ENCODE data around the gene SLC15A4. TPM values are rescaled to one million over a fixed set of nuclear protein-coding genes. Genes with fewer than 3 reads are reported as not detected.

The SLC15A4 gene
- polyA plus RNA-seq, 3 donors = 5.4 to 46.6 (median 14.8) TPM

DNA sequence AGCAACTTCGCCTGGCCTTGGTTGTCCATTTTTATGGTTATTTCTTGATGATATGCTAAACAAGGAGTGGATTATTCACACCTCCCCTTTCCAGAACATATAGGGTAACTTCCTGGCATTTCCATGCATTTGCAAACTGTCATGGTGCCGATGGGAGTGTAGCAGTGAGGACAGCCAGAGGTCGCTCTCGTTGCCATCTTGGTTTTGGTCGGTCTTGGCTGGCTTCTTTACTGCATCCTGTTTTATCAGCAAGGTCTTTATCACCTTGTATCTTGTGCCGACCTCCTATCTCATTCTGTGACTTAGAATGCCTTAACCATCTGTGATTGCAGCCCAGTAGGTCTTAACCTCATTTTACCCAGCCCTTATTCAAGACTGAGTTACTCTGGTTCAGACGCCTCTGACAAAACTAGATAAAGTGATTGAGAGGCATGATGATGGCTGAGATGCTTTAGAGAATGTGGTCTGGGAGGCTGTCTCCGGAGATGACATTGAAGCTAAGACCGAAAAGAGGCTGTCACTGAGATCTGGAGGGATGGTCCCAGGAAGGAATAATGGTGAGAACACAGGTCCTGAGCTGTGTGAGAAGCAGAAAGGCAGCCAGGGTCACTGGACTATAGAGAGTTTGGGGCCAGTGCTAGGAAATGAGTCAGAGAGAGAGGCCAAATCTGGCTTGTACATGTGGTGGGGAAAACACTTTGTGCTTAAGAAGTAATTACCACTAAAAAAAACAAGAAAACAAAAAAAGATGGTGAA is 32.5 kb upstream of the SLC15A4 start:
- peaks cover 73% of the 10 kb centered on the region for H3K4me1 Mint-ChIP-seq
- WGBS (ENCODE audit: insufficient coverage) = 100% methylated on average over 5 of the region's 9 CpGs
- peak overlapping the region; percentile 41 for H3K9ac ChIP-seq (ENCODE audit: insufficient read depth, low read length, poor library complexity, severe bottlenecking)
- peaks cover 1 to 5% (median 3%) of the 10 kb centered on the region in 3 donors for H3K27me3 Mint-ChIP-seq (ENCODE audit: low read depth in 3 of 3)
- peaks cover 32 to 46% of the 10 kb centered on the region in 2 donors for H3K36me3 Mint-ChIP-seq
- H3K4me1 ChIP-seq (ENCODE audit: control insufficient read depth in 1 of 2, insufficient read depth in 2 of 2, low read length in 2 of 2) = peaks cover 55 to 56% of the 10 kb centered on the region in 2 donors
- DNase-seq = peak; percentile 39 to 71 (median 40)
- peaks cover 17% of the 10 kb centered on the region for H4K20me1 ChIP-seq (ENCODE audit: insufficient read depth, low read length)
- no peaks in the 10 kb centered on the region for H3K27me3 ChIP-seq (ENCODE audit: control insufficient read depth in 2 of 2, insufficient read depth in 2 of 2, low read length in 2 of 2)
- peaks cover 81% of the 10 kb centered on the region for H3K79me2 ChIP-seq (ENCODE audit: insufficient read depth, low read length)
- peak overlapping the region in 1 of 3 experiments; percentile 35 for H3K4me3 ChIP-seq (replicated peaks in 1 of 3; ENCODE audit: low read depth in 2 of 3, low read length in 3 of 3)
- peaks cover 0 to 8% (median 0%) of the 10 kb centered on the region in 7 donors for H3K9me3 Mint-ChIP-seq
- no peak overlapping the region for H2AFZ ChIP-seq (ENCODE audit: insufficient read depth, low read depth, low read length, poor library complexity, severe bottlenecking)
- H3K9me3 ChIP-seq (replicated peaks in 1 of 2; ENCODE audit: control insufficient read depth in 1 of 2, insufficient read depth in 1 of 2, low read length in 2 of 2) = no peaks in the 10 kb centered on the region
- H3K4me3 Mint-ChIP-seq = peak overlapping the region; percentile 31 to 55
- intact Hi-C loops (cut with micrococcal nuclease) = loop anchor here in 1 of 2 donors (5.0 kb wide), 1 partner anchor 34 kb away; the partner anchor contains the start of gene SLC15A4
- peak overlapping the region; percentile 40 for H3K4me2 ChIP-seq (replicated peaks; ENCODE audit: extremely low read depth, low read length, poor library complexity, severe bottlenecking)
- peaks cover 4 to 18% of the 10 kb centered on the region in 2 donors for H3K36me3 ChIP-seq (replicated peaks in 1 of 2; ENCODE audit: control insufficient read depth in 1 of 2, insufficient read depth in 2 of 2, low read length in 2 of 2)
- peak overlapping the region; percentile 96 to 99 (median 99) for H3K27ac Mint-ChIP-seq
- TF ChIP-seq, protein P1, sequence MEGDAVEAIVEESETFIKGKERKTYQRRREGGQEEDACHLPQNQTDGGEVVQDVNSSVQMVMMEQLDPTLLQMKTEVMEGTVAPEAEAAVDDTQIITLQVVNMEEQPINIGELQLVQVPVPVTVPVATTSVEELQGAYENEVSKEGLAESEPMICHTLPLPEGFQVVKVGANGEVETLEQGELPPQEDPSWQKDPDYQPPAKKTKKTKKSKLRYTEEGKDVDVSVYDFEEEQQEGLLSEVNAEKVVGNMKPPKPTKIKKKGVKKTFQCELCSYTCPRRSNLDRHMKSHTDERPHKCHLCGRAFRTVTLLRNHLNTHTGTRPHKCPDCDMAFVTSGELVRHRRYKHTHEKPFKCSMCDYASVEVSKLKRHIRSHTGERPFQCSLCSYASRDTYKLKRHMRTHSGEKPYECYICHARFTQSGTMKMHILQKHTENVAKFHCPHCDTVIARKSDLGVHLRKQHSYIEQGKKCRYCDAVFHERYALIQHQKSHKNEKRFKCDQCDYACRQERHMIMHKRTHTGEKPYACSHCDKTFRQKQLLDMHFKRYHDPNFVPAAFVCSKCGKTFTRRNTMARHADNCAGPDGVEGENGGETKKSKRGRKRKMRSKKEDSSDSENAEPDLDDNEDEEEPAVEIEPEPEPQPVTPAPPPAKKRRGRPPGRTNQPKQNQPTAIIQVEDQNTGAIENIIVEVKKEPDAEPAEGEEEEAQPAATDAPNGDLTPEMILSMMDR (IDR thresholded peaks at IDR 0.05) = no peak
- peak overlapping the region; percentile 93 to 98 for H3K27ac ChIP-seq (ENCODE audit: low read depth in 1 of 2, low read length in 2 of 2)

DNA sequence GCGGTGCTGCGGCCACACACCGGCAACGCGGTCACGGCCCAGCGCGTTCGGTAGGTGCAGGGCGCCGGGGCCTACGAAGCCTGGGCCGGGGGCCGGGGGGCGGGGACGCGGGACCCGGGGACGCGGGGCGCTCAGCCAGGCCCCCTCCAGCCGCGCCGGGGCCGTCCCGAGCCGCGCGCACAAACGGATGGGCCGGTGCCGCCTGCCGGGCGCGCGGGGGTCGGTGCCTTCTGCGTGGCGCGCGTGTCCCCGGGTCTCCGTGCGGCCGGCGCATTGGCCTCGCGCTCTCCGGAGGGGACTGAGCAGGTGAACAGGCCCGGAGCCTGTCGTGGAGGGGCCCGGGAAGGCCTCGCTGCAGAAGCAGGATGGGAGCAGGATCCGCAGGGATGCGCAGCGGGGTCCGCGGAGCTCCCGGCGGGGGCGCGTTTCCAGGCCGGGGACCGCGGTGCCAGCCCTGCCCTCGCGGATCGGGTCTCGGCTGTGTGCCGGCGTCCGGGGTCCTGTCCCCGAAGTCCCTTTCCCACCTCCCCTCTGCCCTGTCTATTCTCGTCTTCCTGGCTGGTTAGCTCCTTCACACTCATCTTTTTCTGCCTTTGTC is 29.9 kb upstream of the SLC15A4 start:
- Histone ChIP-seq H3K4me3 (replicated peaks in 1 of 3; ENCODE audit: low read depth in 2 of 3, low read length in 3 of 3) (peak overlapping the region; percentile 68 to 94 (median 73)), H3K79me2 (ENCODE audit: insufficient read depth, low read length) (peaks cover 56% of the 10 kb centered on the region), H3K9me3 (replicated peaks in 1 of 2; ENCODE audit: control insufficient read depth in 1 of 2, insufficient read depth in 1 of 2, low read length in 2 of 2) (no peaks in the 10 kb centered on the region), H4K20me1 (ENCODE audit: insufficient read depth, low read length) (peaks cover 4% of the 10 kb centered on the region), H3K4me2 (replicated peaks; ENCODE audit: extremely low read depth, low read length, poor library complexity, severe bottlenecking) (peak overlapping the region; percentile 80), H3K27ac (ENCODE audit: low read depth in 1 of 2, low read length in 2 of 2) (peak overlapping the region; percentile 93 to 98), H3K9ac (ENCODE audit: insufficient read depth, low read length, poor library complexity, severe bottlenecking) (peak overlapping the region; percentile 96), H3K4me1 (ENCODE audit: control insufficient read depth in 1 of 2, insufficient read depth in 2 of 2, low read length in 2 of 2) (peaks cover 55 to 56% of the 10 kb centered on the region in 2 donors), H3K27me3 (ENCODE audit: control insufficient read depth in 2 of 2, insufficient read depth in 2 of 2, low read length in 2 of 2) (no peaks in the 10 kb centered on the region), H3K36me3 (replicated peaks in 1 of 2; ENCODE audit: control insufficient read depth in 1 of 2, insufficient read depth in 2 of 2, low read length in 2 of 2) (no peaks in the 10 kb centered on the region), H2AFZ (ENCODE audit: insufficient read depth, low read depth, low read length, poor library complexity, severe bottlenecking) (peak overlapping the region; percentile 84)
- TF ChIP-seq, protein P1 (IDR thresholded peaks at IDR 0.05) = no peak
- under 1% methylated on average over 68 of the region's 74 CpGs for WGBS (ENCODE audit: insufficient coverage)
- peak overlapping the region; percentile 91 to 99 (median 98) for H3K27ac Mint-ChIP-seq
- DNase-seq = peak in 1 of 3 donors; percentile 29
- H3K4me3 Mint-ChIP-seq = peak overlapping the region; percentile 74 to 94
- peaks cover 57% of the 10 kb centered on the region for H3K4me1 Mint-ChIP-seq
- intact Hi-C loops (cut with micrococcal nuclease) = loop anchor here in 1 of 2 donors (5.0 kb wide), 2 partner anchors 36 to 64 kb away; no protein-coding TSS in a partner anchor
- H3K9me3 Mint-ChIP-seq = peaks cover 0 to 8% (median 0%) of the 10 kb centered on the region in 7 donors
- peaks cover 16 to 28% of the 10 kb centered on the region in 2 donors for H3K36me3 Mint-ChIP-seq
- peaks cover 0 to 9% (median 6%) of the 10 kb centered on the region in 3 donors for H3K27me3 Mint-ChIP-seq (ENCODE audit: low read depth in 3 of 3)

All from CD14-positive monocyte (primary cell).